ENCODE measurements around the gene DPCD.

The DPCD gene

DNA sequence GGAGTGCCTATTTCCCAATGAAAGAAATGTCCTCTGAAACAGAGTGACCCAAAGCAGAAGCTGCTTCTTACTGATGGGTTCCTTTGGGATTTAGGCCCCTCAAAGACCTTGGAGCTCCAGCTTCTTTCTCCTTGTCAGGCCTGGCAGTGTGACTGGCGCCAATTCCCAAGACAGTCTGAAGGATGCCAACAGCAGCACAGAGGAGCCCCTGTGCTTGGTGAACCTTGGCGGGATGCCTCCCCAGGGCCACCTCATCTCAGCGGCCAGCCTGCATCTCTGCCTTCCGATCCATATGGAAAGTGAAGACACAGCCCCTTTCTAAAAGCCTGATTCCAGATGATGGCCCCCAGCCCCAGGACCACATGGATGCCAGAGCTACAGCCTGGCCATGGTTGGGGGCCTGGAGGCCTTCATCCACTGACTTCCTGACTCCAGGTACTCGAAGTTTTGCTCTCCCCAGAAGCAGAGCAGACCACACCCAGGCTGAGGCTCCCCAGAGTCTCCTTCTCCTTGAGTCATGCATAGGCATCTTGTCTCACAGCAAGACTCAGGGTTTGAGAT lies 61.5 kb downstream of the DPCD start:
- DNase-seq (ENCODE audit: low read depth): no peak
- no peak for TF ChIP-seq CTCF (IDR thresholded peaks at IDR 0.05; ENCODE audit: insufficient read depth, low read depth, low read length, missing control alignments)
- H3K4me3 ChIP-seq (ENCODE audit: low read depth, low read length): no peak overlapping the region

DNA sequence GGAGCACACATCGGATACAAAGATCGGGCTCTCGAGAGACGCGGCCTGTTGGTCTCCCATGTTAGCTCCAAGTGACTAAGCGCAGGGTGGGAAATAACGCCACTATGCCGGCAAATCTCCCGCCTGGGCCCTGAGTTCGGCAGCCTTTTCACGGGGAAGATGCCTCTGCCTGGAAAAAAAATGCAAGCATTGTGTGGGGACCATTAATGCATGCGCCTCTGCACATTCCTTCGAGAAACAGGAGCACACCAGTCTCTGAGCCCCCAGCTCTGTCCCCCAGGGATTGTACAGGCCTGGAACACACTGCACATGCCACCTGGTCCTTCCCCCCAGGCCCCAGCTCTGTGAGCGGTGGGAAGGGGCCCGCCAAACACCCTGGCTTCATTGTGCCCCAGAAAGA lies 62.7 kb downstream of the DPCD start:
- H3K4me3 ChIP-seq (ENCODE audit: low read depth, low read length): no peak overlapping the region
- no peak for DNase-seq (ENCODE audit: low read depth)

GRCh38 chr10:101651336-101651735 lies 63.2 kb downstream of the DPCD start:
- no peak for DNase-seq (ENCODE audit: low read depth)
- no peak overlapping the region for H3K4me3 ChIP-seq (ENCODE audit: low read depth, low read length)

More for the DNA sequence above, 62.7 kb downstream of the DPCD start:
- TF ChIP-seq CTCF (IDR thresholded peaks at IDR 0.05; ENCODE audit: insufficient read depth, low read depth, low read length, missing control alignments): no peak

DNA sequence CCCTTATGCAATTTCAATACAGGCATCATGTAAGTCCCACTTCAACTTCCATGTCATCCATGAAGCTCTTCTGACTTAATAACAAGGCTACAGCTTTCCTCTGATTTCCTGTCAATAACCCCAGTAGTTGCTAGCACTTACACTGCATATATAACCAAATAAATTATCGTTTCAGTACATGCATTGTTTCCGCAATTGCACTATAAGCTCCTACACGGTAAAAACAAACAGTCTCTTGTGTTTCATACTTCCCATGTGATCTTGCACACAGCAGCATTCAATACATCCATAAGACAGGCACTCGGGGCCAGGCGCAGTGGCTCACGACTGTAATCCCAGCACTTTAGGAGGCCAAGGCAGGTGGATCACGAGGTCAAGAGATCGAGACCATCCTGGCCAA lies 65.4 kb downstream of the DPCD start:
- H3K4me3 ChIP-seq (ENCODE audit: low read depth, low read length): no peak overlapping the region
- no peak for TF ChIP-seq CTCF (IDR thresholded peaks at IDR 0.05; ENCODE audit: insufficient read depth, low read depth, low read length, missing control alignments)
- DNase-seq (ENCODE audit: low read depth): no peak

More at GRCh38 chr10:101651336-101651735, 63.2 kb downstream of the DPCD start:
- TF ChIP-seq CTCF (IDR thresholded peaks at IDR 0.05; ENCODE audit: insufficient read depth, low read depth, low read length, missing control alignments): no peak

DNA sequence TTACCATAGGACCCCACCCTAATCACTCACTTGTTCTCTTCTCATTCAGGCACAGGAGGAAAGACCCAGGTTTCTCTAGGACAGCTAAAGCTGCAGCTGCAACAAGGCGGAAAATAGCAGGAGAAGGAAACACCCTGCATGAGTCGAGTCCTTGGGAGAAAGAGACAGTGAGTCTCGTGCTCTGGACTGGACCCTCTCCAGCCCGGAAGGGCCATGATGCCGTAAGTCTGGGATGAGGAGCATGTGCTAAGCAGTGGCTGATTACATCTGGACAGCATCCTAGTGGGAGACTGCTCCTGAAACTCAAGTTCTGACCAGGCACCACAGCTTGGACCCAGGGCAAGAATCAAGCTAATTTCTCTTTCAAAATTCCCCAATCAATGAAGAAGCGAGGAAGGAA lies 67.4 kb downstream of the DPCD start:
- H3K4me3 ChIP-seq (ENCODE audit: low read depth, low read length): no peak overlapping the region
- no peak for DNase-seq (ENCODE audit: low read depth)
- no peak for TF ChIP-seq CTCF (IDR thresholded peaks at IDR 0.05; ENCODE audit: insufficient read depth, low read depth, low read length, missing control alignments)

DNA sequence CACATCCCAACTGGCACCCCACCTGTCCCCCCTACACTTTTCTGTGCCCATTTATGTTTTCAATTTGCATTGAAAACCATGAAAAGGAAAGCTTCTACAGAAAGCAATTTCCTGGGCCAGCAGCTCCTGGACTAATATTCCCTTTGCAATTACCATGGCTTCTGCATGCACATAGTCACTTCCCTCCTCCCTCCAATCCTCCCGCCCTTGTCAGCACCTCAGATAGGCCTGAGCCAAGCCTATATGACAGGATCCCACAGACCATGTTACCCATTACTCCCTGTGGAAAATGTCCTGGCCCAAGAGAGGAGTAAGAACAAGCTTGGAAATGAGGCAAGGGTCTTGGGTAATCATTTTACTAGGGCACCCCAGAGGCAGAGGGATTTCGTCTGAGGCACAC lies 68.8 kb downstream of the DPCD start:
- no peak for TF ChIP-seq CTCF (IDR thresholded peaks at IDR 0.05; ENCODE audit: insufficient read depth, low read depth, low read length, missing control alignments)
- DNase-seq (ENCODE audit: low read depth): no peak
- no peak overlapping the region for H3K4me3 ChIP-seq (ENCODE audit: low read depth, low read length)

GRCh38 chr10:101658975-101659374 lies 70.9 kb downstream of the DPCD start:
- TF ChIP-seq CTCF (IDR thresholded peaks at IDR 0.05; ENCODE audit: insufficient read depth, low read depth, low read length, missing control alignments): no peak
- H3K4me3 ChIP-seq (ENCODE audit: low read depth, low read length): no peak overlapping the region
- DNase-seq (ENCODE audit: low read depth): no peak
